GM20000 (cell line): ENCODE results near the gene ITM2C.

Experiments used
- DNase-seq: peaks from one replicate; pipeline ENCODE4 v3.0.0; 2012; ENCODE audit warnings: low spot score
- TF ChIP-seq, protein P1 (sequence below): IDR thresholded peaks from 2 replicates; pipeline ENCODE4 v1.5.1; 2012; ENCODE audit warnings: mild to moderate bottlenecking, control low read depth; ENCODE audit errors: extremely low read depth, missing control alignments

Gene ITM2C

DNA sequence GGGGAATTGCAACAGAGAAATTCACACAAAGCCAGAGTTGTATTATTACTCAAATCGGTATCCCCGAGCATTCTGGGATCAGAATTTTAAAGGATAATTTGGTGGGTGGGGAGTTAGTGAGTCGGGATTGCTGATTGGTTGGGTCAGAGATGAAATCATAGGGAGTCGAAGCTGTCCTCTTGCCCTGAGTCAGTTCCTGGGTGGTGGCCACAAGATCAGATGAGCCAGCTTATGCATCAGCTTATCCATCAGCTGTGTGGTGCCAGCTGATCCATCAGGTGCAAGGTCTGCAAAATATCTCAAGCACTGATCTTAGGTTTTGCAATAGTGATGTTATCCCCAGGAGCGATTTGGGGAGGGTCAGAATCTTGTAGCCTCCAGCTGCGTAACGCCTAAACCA, 34.3 kb upstream of the ITM2C start:
- DNase-seq, result no peak
- TF ChIP-seq, protein P1, sequence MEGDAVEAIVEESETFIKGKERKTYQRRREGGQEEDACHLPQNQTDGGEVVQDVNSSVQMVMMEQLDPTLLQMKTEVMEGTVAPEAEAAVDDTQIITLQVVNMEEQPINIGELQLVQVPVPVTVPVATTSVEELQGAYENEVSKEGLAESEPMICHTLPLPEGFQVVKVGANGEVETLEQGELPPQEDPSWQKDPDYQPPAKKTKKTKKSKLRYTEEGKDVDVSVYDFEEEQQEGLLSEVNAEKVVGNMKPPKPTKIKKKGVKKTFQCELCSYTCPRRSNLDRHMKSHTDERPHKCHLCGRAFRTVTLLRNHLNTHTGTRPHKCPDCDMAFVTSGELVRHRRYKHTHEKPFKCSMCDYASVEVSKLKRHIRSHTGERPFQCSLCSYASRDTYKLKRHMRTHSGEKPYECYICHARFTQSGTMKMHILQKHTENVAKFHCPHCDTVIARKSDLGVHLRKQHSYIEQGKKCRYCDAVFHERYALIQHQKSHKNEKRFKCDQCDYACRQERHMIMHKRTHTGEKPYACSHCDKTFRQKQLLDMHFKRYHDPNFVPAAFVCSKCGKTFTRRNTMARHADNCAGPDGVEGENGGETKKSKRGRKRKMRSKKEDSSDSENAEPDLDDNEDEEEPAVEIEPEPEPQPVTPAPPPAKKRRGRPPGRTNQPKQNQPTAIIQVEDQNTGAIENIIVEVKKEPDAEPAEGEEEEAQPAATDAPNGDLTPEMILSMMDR, result no peak

DNA sequence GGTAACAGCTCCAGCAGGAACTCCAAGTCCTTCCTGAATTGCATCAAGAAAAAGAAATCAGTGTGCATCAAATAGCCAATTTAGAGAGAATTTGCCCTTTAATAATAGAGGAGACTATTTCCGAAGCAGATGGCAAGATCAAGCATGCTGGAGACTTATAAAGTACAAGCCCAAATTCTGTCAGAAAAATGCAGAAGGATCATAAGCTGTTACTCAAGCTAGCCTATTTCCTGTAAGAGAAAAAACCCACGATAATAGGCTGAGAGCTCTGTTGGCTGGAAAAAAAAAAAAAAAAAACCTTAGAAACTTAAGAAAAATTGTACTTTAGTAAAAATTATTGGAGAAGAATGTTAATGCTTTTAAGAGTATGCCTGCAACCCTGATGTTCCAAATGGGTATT, 24.4 kb upstream of the ITM2C start:
- DNase-seq, result no peak
- TF ChIP-seq, protein P1, result no peak

DNA sequence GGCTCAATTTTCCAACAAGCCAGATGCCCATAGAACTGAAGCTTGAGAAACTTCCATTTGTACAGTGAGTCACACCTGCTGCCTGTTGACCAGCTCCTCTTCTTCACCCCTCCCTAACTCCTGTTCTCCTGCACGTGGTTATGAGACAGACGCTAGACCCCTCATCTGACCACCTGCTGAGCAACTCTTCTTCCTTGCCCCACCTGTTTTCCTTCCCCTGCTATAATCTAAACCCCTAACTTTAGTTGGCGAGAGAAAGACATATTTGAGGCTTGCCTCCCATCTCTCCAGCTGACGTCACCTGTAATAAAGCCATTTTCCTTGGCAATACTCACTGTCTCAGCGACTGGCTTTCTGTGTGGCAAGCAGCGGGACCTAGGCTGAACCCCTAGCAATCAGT, 22.3 kb upstream of the ITM2C start:
- no peak for DNase-seq
- TF ChIP-seq, protein P1, result no peak

DNA sequence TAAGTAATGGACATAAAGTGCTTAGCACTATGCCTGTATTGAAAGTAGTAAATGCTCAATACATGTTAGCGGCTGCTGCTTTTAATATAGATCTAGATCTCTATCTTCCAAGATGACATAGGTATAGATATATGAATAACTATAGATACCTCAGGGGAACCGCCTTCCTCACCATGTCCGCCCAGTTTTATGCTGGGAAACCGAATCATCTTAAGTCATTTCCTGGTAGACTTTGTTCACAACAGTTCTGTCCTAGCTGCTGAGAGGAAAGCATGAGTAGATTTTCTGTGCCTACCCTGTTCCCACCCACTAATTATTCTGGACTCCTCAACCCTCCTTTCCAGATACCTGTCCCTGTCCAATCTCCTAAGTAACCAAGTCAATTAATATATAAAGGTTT, 21.6 kb upstream of the ITM2C start:
- DNase-seq, result no peak
- TF ChIP-seq, protein P1, result no peak

DNA sequence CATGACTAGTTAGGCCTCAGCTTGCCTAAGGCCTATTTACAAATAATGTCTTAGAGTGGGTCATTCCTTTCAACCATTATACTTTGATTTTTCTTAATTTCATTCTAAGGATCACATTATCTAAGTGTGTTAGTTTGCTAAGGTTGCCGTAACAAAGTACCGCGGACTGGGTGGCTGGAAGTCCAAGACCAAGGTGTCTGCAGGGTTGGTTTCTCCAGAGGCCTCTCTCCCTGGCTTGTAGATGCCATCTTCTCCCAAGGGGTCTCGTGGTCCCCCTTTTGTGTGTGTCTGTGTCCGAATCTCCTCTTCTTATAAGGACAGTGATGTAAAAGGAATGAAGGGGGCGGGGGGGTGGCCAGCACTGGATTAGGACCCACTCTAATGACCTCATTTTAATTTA, 18.4 kb upstream of the ITM2C start:
- no peak for DNase-seq
- TF ChIP-seq, protein P1, result no peak

DNA sequence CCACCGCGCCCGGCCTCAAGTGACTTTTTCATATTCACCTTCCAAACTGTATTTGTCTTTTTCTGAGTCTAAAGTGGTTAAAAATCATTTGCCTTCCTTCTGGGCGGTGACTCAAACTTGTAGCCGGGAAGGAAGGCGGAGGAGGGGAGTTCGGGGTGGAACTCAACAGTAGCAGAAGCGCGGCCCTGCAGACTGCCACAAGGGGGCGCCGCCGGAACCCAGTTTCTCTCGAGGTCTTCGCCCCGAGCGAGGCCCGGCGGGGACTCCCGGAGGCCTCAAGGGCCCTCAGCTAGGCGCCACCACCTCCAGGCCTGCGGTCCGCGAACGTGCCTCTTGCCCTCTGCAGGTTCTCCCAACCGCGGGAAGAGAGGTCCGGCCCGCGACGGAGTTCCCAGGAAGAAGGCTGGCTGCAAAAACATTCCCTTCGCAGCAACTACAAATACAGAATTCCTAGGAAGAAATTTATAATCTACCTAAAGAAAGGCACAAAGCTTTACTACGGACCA, 16.8 kb upstream of the ITM2C start:
- DNase-seq, result peak; percentile 91
- TF ChIP-seq, protein P1, result peak; percentile 89

DNA sequence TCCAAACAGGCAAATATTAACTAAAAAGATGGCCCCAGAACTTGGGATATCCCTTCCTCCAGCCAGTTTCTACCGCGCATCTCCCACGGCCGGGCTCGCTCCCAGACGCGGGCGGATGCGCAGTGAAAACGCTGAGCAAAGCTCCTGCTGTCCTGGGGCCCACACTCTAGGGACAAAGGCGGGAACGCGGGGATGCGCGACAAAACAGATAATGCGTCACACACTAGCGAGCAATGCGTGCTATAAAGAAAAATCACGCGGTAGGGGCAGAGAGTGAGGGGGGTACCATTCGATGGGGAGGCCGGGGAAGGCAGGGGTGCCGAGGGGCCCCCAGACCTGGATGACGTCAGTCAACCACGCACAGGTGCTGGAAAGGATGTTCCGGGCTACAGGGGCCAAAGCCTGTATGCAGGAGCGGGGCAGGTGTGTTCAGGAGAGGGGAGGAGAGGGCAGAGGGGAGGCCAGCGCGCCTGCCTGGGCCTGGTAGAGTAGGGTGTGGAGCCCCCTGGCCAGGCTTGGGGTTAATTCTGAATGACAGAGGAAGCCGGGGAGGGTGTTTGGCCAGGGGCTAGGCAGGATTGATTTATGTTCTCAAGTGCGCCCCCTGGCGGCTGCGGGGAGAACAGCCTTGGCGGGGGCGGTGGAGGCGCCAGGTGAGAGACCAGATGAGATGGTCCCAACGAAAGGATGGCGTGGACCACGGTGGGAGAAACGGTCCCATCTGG, 14.9 kb upstream of the ITM2C start:
- TF ChIP-seq, protein P1, result peak; percentile 91
- DNase-seq, result peak; percentile 81
